CD4-positive, alpha-beta T cell treated with Interleukin-17A for 1 hour (primary cell): Measurements from ENCODE around the gene PRKD2.
"Not testable (repeated sequence)": the region's sequence is repeated elsewhere in the genome, so short reads cannot be mapped to it uniquely, and the experiment has no call there.

Source experiments
- DNase-seq: peaks from one replicate; pipeline ENCODE4 v3.0.0-alpha.2; 2020

PRKD2 gene

GRCh38 chr19:46628970-46629369 lies 87.9 kb downstream of the PRKD2 start:
- DNase-seq, result not testable (repeated sequence)

GRCh38 chr19:46626446-46626845 lies 90.5 kb downstream of the PRKD2 start:
- DNase-seq, result no peak

GRCh38 chr19:46625731-46626130 lies 91.2 kb downstream of the PRKD2 start:
- DNase-seq, result no peak

GRCh38 chr19:46624958-46625661 lies 91.8 kb downstream of the PRKD2 start, which contains the start of gene PTGIR:
Gene PTGIR (minus strand): TSS chr19:46625089. CDS start chr19:46624225, 864 bp downstream.
- no peak for DNase-seq
